A673 (cell line): ENCODE results near the gene ASAP3. TPM values are rescaled to one million over a fixed set of nuclear protein-coding genes. Genes with fewer than 3 reads are reported as not detected.

Experiments used
- BruUV-seq: library from RNA; stranded (reverse); fragments of 400-500 nt; replicated peaks from 2 replicates; lab custom pipeline; 2021; lab: Mats Ljungman, UMichigan
- CTCF ChIA-PET: fragments of 300-600 bp; sonication (Branson Sonifier 250); formaldehyde crosslinking; loops from one replicate; lab custom pipeline; 2022; ENCODE audit warnings: antibody characterized with exemption; lab: Charles Lee
- POLR2A ChIA-PET: fragments of 300-600 bp; sonication (Branson Sonifier 250); formaldehyde crosslinking; loops from one replicate; lab custom pipeline; 2022; ENCODE audit warnings: antibody characterized with exemption; ENCODE audit not compliant: low non-redundant PET; lab: Charles Lee
- DNase-seq: peaks from one replicate; pipeline ENCODE4 v3.0.0-alpha.2; 2015; ENCODE audit warnings: low spot score
- H3K27ac ChIP-seq: fragments of 200-600 bp; sonication (generic); 2 replicates; pipeline ENCODE4 v1.5.1; 2016; ENCODE audit warnings: mixed run types, low read depth, mild to moderate bottlenecking, mixed read lengths, antibody characterized with exemption, low read length; ENCODE audit not compliant: poor library complexity, severe bottlenecking
- H3K27me3 ChIP-seq: fragments of 200-600 bp; sonication (generic); replicated peaks from 2 replicates; pipeline ENCODE4 v1.6.1; 2017; ENCODE audit warnings: mixed run types, low read depth, mild to moderate bottlenecking, mixed read lengths, antibody characterized with exemption, low read length; ENCODE audit not compliant: insufficient read depth, poor library complexity
- H3K36me3 ChIP-seq: fragments of 200-600 bp; sonication (generic); 2 replicates; pipeline ENCODE4 v1.6.1; 2016; ENCODE audit warnings: mixed run types, mild to moderate bottlenecking, mixed read lengths, antibody characterized with exemption, low read length; ENCODE audit not compliant: insufficient read depth, poor library complexity, severe bottlenecking
- H3K4me1 ChIP-seq: fragments of 200-600 bp; sonication (generic); 2 replicates; pipeline ENCODE4 v1.6.1; 2017; ENCODE audit warnings: mixed run types, mild to moderate bottlenecking, mixed read lengths, antibody characterized with exemption, low read length; ENCODE audit not compliant: insufficient read depth, poor library complexity, severe bottlenecking
- H3K4me3 ChIP-seq: fragments of 200-600 bp; sonication (generic); 2 replicates; pipeline ENCODE4 v1.5.1; 2016; ENCODE audit warnings: low read depth, mixed run types, mild to moderate bottlenecking, mixed read lengths, low read length; ENCODE audit not compliant: poor library complexity, severe bottlenecking
- H3K9me3 ChIP-seq: fragments of 200-600 bp; sonication (generic); 2 replicates; pipeline ENCODE4 v1.6.1; 2016; ENCODE audit warnings: mixed run types, low read depth, mild to moderate bottlenecking, mixed read lengths, antibody characterized with exemption, low read length; ENCODE audit not compliant: poor library complexity, severe bottlenecking
- CTCF ChIP-seq: fragments of 300-800, 200-600 bp; sonication (generic); conservative IDR thresholded peaks from 2 replicates; pipeline ENCODE4 v1.5.1; 2017; ENCODE audit warnings: low read depth, mild to moderate bottlenecking, antibody characterized with exemption, low read length, moderate library complexity, mixed read lengths
- EZH2 ChIP-seq: fragments of 200-600 bp; sonication (generic); IDR thresholded peaks from 2 replicates; pipeline ENCODE4 v1.6.1; 2017; ENCODE audit warnings: borderline replicate concordance, low read depth, mild to moderate bottlenecking, mixed read lengths, antibody characterized with exemption, low read length; ENCODE audit not compliant: poor library complexity, severe bottlenecking
- intact Hi-C: fragments of 100-400 bp; cut with micrococcal nuclease; formaldehyde crosslinking; loops from one replicate; pipeline ENCODE4 v1.10.0; 2022; ENCODE audit not compliant: unreplicated experiment
- total RNA-seq: library from RNA; stranded (reverse); gene quantifications from 2 replicates; pipeline ENCODE4 v1.2.3, GENCODE V29; 2021

Gene ASAP3
- total RNA-seq, 1 experiment from 2014 or later, result 7.8 TPM

- no peak for DNase-seq
- no peak overlapping the region for H3K4me3 ChIP-seq
- intact Hi-C loops, result no loop called here
- POLR2A ChIA-PET, result no interaction called here
- CTCF ChIA-PET, result no interaction called here
- H3K9me3 ChIP-seq, result no peaks in the 10 kb centered on the region
- no peaks in the 10 kb centered on the region for H3K36me3 ChIP-seq
- no peak overlapping the region for H3K27ac ChIP-seq
- TF ChIP-seq CTCF, result no peak
- no peak for TF ChIP-seq EZH2
- H3K27me3 ChIP-seq, result no peaks in the 10 kb centered on the region
- BruUV-seq, result no TSS peak
- peaks cover 6% of the 10 kb centered on the region for H3K4me1 ChIP-seq
Observed at GRCh38 chr1:23448846-23449245, 35.1 kb downstream of the ASAP3 start.

- H3K4me1 ChIP-seq, result no peaks in the 10 kb centered on the region
- no TSS peak for BruUV-seq
- no peak overlapping the region for H3K27ac ChIP-seq
- intact Hi-C loops, result no loop called here
- H3K4me3 ChIP-seq, result no peak overlapping the region
- no peaks in the 10 kb centered on the region for H3K27me3 ChIP-seq
- H3K9me3 ChIP-seq, result no peaks in the 10 kb centered on the region
- no peak for DNase-seq
- POLR2A ChIA-PET, result no interaction called here
- TF ChIP-seq EZH2, result no peak
- TF ChIP-seq CTCF, result no peak
- CTCF ChIA-PET, result no interaction called here
- no peaks in the 10 kb centered on the region for H3K36me3 ChIP-seq
Observed at GRCh38 chr1:23446661-23447310, 37.2 kb downstream of the ASAP3 start.

- Histone ChIP-seq H3K4me3 (no peak overlapping the region), H3K27ac (no peak overlapping the region), H3K9me3 (no peaks in the 10 kb centered on the region), H3K4me1 (no peaks in the 10 kb centered on the region), H3K27me3 (no peaks in the 10 kb centered on the region), H3K36me3 (no peaks in the 10 kb centered on the region)
- POLR2A ChIA-PET, result no interaction called here
- no peak for TF ChIP-seq CTCF
- no peak for TF ChIP-seq EZH2
- BruUV-seq, result no TSS peak
- no peak for DNase-seq
- intact Hi-C loops, result no loop called here
- CTCF ChIA-PET, result no interaction called here
Observed at GRCh38 chr1:23444596-23445390, 39.2 kb downstream of the ASAP3 start.
